Right lobe of liver (tissue), 4 donors: ENCODE results near the gene CABP7.

ENCODE experiments used
- CTCF ChIP-seq, 4 donors: fragments of 200-600 bp in 3 of 4; fragments of 450-650 bp in 1 of 4; IDR thresholded peaks; one replicate each; pipeline versions ENCODE4 v1.5.1 to v1.8.0; 2016 to 2022; ENCODE audit warnings: antibody characterized with exemption in 4 of 4, mild to moderate bottlenecking in 2 of 4
- POLR2A ChIP-seq: fragments of 450-650 bp; IDR thresholded peaks from one replicate; pipeline ENCODE4 v1.6.1; 2017; ENCODE audit warnings: antibody characterized with exemption, mild to moderate bottlenecking
- donor health status: DM: no; HTN: no; CAD: no.
- donor health status: DM: no; HTN: no; CAD: no.
- donor health status: DM: no; HTN: yes; CAD: no.

- TF ChIP-seq POLR2A (no peak), CTCF (IDR thresholded peaks at IDR 0.05) (no peak)
Measured at GRCh38 chr22:29702931-29703501, 16.8 kb upstream of the CABP7 start.
